ENCODE results near the gene DNAJB2. TPM values are rescaled to one million over a fixed set of nuclear protein-coding genes. Genes with fewer than 3 reads are reported as not detected.
A peak's percentile ranks its signal among the peaks of the same experiment; 100 is the strongest.

Gene DNAJB2
- total RNA-seq, 2 donors from 2014 or later: 101 to 120 TPM

DNA sequence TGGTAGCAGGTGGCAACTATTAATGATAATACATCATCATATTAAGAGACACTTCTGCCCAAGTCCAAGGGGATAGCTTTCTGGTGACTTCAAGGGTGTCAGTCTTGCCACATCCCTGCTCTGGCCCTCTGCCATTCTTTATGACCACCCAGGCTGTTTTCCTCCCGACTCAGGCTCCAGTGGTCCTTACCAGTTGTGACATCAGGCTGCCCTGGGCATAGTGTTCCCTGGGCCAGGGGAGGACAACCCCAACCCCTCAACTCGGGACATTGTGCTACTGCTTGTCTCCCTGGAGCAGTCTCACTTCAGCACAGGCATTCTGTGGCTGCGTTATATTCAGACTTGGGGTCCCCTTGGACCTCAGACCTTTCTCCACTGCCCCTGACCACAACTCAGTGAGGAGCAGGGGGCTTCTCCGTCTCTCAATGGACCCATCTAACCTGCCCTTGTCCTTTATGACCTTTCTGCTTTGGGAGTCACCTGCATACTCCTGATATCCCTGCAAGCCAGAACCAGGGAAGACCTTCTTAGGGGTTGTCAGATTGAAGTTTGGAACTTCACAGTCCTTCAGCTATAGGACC lies 12.8 kb downstream of the DNAJB2 start:
- no peaks in the 10 kb centered on the region for H3K36me3 Mint-ChIP-seq (ENCODE audit: low read depth)
- DNase-seq (no peak), ATAC-seq (no peak)
- H3K27me3 Mint-ChIP-seq: no peaks in the 10 kb centered on the region
- H3K9me3 ChIP-seq (ENCODE audit: control insufficient read depth, low read length, poor library complexity, severe bottlenecking): no peaks in the 10 kb centered on the region
- no peak overlapping the region for H3K4me3 Mint-ChIP-seq
- H3K4me1 Mint-ChIP-seq: peaks cover 11% of the 10 kb centered on the region
- H3K27ac Mint-ChIP-seq: no peak overlapping the region

- Mint-ChIP-seq H3K4me1 (peaks cover 11% of the 10 kb centered on the region), H3K27me3 (no peaks in the 10 kb centered on the region), H3K27ac (no peak overlapping the region), H3K36me3 (ENCODE audit: low read depth) (no peaks in the 10 kb centered on the region), H3K4me3 (no peak overlapping the region)
- ATAC-seq (no peak), DNase-seq (no peak)
- no peaks in the 10 kb centered on the region for H3K9me3 ChIP-seq (ENCODE audit: control insufficient read depth, low read length, poor library complexity, severe bottlenecking)
These were observed 13.4 kb downstream of the DNAJB2 start for GRCh38 chr2:219292616-219293015.

DNA sequence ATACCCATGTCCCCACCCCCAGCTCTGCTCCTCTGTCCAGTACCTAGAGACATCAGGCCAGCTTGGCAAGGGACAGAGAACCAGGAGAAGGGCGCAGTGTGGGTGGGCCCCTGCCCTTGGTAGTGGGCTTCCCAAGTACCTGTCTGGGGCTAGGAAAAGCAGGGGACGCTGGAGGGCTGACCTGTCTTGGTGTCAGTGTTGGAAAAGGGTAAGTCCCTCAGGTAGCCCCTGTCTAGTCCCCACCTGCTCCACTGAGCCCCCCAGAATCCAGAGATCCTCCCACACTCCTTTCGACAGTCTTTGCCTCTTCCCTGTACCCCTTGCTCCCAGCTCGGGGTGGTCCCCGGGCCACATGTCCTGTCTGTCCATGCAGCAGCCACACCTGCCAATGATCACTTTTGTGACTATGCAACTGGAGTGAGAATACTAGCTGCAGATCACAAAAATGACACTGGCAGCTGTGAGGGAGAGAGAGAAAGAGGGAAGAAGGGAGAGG lies 14.6 kb downstream of the DNAJB2 start:
- H3K4me3 Mint-ChIP-seq: peak overlapping the region; percentile 90
- no peaks in the 10 kb centered on the region for H3K27me3 Mint-ChIP-seq
- ATAC-seq (no peak), DNase-seq (no peak)
- peaks cover 11% of the 10 kb centered on the region for H3K4me1 Mint-ChIP-seq
- H3K27ac Mint-ChIP-seq: peak overlapping the region; percentile 66
- no peaks in the 10 kb centered on the region for H3K9me3 ChIP-seq (ENCODE audit: control insufficient read depth, low read length, poor library complexity, severe bottlenecking)
- H3K36me3 Mint-ChIP-seq (ENCODE audit: low read depth): no peaks in the 10 kb centered on the region

DNA sequence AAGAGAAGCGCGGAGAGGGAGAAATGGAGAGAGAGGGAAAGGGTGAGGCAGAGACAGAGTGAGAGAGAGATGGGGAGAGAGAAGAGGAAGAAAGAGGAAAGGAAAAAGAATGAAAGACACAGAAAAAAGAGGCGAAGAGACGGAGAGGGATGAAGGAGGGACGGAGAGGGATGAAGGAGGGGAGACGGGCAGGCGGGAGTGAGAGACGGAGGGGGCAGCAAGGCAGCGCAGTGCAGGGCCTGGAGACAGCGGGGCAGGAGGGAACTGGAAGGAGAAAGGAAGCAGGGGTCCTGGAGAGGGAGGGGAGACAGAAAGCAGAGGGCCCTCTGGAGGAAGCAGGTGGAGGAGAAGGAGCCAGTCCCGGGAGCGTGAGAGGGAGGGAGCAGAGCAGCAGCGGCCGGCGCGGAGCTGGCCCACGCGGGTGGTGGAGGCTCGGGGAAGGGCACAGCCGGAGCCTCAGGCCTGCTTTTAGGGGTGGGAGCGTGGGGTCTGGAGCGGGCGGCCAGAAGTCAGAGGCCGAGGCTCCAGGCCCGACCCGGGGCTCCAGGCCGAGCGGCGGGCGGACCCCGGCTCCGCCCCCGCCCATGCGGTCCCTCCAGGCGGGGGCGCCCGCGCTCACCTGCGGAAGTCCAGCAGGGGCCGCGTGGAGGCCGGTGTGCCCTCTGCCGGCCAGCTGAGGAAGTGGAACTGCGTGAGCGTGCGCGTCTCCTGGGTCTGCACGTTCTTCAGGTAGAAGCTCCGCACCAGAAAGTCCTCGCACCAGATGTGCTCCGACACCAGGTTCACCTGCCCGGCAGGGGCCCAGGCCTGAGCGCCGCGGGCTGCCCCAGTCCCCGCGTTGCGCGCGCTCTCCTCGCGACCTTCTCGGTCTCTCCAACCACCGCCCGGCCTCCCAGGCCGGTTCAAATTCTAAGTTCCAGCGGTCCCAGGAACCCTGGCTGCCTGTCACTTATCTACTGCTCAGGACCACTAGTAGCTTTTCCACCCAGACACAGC lies 15.5 kb downstream of the DNAJB2 start:
- ATAC-seq: peak; percentile 97
- peak overlapping the region; percentile 90 for H3K4me3 Mint-ChIP-seq
- peaks cover 14% of the 10 kb centered on the region for H3K4me1 Mint-ChIP-seq
- peak; percentile 83 to 90 (median 89) for DNase-seq
- H3K27ac Mint-ChIP-seq: peak overlapping the region; percentile 66
- H3K27me3 Mint-ChIP-seq: peaks cover 1% of the 10 kb centered on the region
- H3K36me3 Mint-ChIP-seq (ENCODE audit: low read depth): no peaks in the 10 kb centered on the region
- H3K9me3 ChIP-seq (ENCODE audit: control insufficient read depth, low read length, poor library complexity, severe bottlenecking): no peaks in the 10 kb centered on the region

- H3K4me1 Mint-ChIP-seq: peaks cover 15% of the 10 kb centered on the region
- DNase-seq (no peak), ATAC-seq (no peak)
- no peaks in the 10 kb centered on the region for H3K9me3 ChIP-seq (ENCODE audit: control insufficient read depth, low read length, poor library complexity, severe bottlenecking)
- H3K27me3 Mint-ChIP-seq: peaks cover 15% of the 10 kb centered on the region
- no peak overlapping the region for H3K4me3 Mint-ChIP-seq
- peak overlapping the region; percentile 1 for H3K27ac Mint-ChIP-seq
- H3K36me3 Mint-ChIP-seq (ENCODE audit: low read depth): no peaks in the 10 kb centered on the region
These were observed 17.0 kb downstream of the DNAJB2 start for GRCh38 chr2:219296142-219296541.

GRCh38 chr2:219296631-219297391 lies 17.6 kb downstream of the DNAJB2 start:
- no peak overlapping the region for H3K27ac Mint-ChIP-seq
- H3K4me1 Mint-ChIP-seq: peaks cover 19% of the 10 kb centered on the region
- DNase-seq (no peak), ATAC-seq (no peak)
- peaks cover 22% of the 10 kb centered on the region for H3K27me3 Mint-ChIP-seq
- no peaks in the 10 kb centered on the region for H3K9me3 ChIP-seq (ENCODE audit: control insufficient read depth, low read length, poor library complexity, severe bottlenecking)
- no peaks in the 10 kb centered on the region for H3K36me3 Mint-ChIP-seq (ENCODE audit: low read depth)
- no peak overlapping the region for H3K4me3 Mint-ChIP-seq

GRCh38 chr2:219297766-219298456 lies 18.7 kb downstream of the DNAJB2 start:
- Mint-ChIP-seq H3K27me3 (peaks cover 33% of the 10 kb centered on the region), H3K4me3 (no peak overlapping the region), H3K27ac (peak overlapping the region; percentile 29), H3K36me3 (ENCODE audit: low read depth) (no peaks in the 10 kb centered on the region), H3K4me1 (peaks cover 19% of the 10 kb centered on the region)
- ATAC-seq: no peak
- H3K9me3 ChIP-seq (ENCODE audit: control insufficient read depth, low read length, poor library complexity, severe bottlenecking): no peaks in the 10 kb centered on the region
- no peak for DNase-seq

GRCh38 chr2:219298759-219299371 lies 19.7 kb downstream of the DNAJB2 start:
- H3K36me3 Mint-ChIP-seq (ENCODE audit: low read depth): no peaks in the 10 kb centered on the region
- DNase-seq: peak; percentile 70 to 89 (median 77)
- peaks cover 42% of the 10 kb centered on the region for H3K27me3 Mint-ChIP-seq
- peaks cover 19% of the 10 kb centered on the region for H3K4me1 Mint-ChIP-seq
- no peak overlapping the region for H3K4me3 Mint-ChIP-seq
- peak; percentile 63 for ATAC-seq
- H3K27ac Mint-ChIP-seq: no peak overlapping the region
- H3K9me3 ChIP-seq (ENCODE audit: control insufficient read depth, low read length, poor library complexity, severe bottlenecking): no peaks in the 10 kb centered on the region

GRCh38 chr2:219299372-219299760 lies 20.2 kb downstream of the DNAJB2 start:
- H3K36me3 Mint-ChIP-seq (ENCODE audit: low read depth): no peaks in the 10 kb centered on the region
- DNase-seq (no peak), ATAC-seq (no peak)
- no peak overlapping the region for H3K27ac Mint-ChIP-seq
- peaks cover 14% of the 10 kb centered on the region for H3K4me1 Mint-ChIP-seq
- no peak overlapping the region for H3K4me3 Mint-ChIP-seq
- peaks cover 46% of the 10 kb centered on the region for H3K27me3 Mint-ChIP-seq
- H3K9me3 ChIP-seq (ENCODE audit: control insufficient read depth, low read length, poor library complexity, severe bottlenecking): no peaks in the 10 kb centered on the region

GRCh38 chr2:219300022-219300421 lies 20.9 kb downstream of the DNAJB2 start:
- Mint-ChIP-seq H3K36me3 (ENCODE audit: low read depth) (peaks cover 1% of the 10 kb centered on the region), H3K27ac (no peak overlapping the region), H3K27me3 (peaks cover 53% of the 10 kb centered on the region), H3K4me3 (no peak overlapping the region), H3K4me1 (peaks cover 12% of the 10 kb centered on the region)
- no peaks in the 10 kb centered on the region for H3K9me3 ChIP-seq (ENCODE audit: control insufficient read depth, low read length, poor library complexity, severe bottlenecking)
- DNase-seq: no peak
- ATAC-seq: no peak

DNA sequence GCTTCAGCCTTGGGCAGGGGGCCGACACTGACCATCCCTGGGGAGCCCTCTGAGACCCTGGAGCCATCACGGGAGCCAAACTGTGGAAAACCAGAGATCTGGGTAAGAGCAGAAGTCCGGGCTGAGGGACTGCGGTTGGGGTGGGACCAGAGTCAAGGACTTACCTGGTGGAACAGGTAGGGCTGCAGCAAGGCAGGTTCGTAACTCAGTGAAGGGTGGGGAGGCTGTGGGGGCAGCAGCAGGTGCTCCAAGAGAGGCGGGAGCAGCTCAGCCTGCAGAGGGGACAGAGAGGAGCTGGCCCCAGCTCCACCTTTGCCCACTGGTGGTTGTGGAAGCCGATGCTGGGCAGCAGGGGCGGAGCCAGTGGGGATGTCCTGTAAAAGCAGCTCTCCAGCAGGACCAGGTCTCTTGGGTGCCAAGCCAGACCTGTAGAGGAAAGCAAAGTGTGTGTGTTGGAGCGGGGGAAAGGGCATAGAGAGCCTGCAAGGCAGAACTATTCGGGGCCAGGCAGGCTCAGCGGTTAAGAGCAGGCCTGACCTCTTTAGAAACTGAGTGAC lies 23.3 kb downstream of the DNAJB2 start:
- H3K36me3 Mint-ChIP-seq (ENCODE audit: low read depth): peaks cover 2% of the 10 kb centered on the region
- peaks cover 70% of the 10 kb centered on the region for H3K27me3 Mint-ChIP-seq
- no peak overlapping the region for H3K4me3 Mint-ChIP-seq
- H3K9me3 ChIP-seq (ENCODE audit: control insufficient read depth, low read length, poor library complexity, severe bottlenecking): no peaks in the 10 kb centered on the region
- DNase-seq (no peak), ATAC-seq (no peak)
- no peak overlapping the region for H3K27ac Mint-ChIP-seq
- peaks cover 8% of the 10 kb centered on the region for H3K4me1 Mint-ChIP-seq

DNA sequence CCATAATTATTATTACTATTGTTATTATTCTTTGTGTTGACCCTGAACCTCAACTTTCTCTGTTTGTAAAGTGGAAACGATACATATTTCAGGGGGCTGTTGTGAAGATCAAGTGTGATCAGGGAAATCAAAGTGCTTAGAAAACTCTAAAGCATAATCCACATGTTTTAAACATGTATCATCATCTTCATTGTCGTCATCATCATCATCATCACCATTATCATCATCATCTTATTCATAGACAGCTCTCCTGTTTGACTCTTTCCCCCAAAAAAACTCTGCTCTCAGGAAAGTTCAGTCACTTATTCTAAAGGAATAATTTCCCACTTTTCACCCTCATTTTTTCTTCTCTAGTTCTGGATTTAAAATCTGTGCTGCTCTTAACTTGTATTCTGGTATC lies 25.1 kb downstream of the DNAJB2 start:
- no peaks in the 10 kb centered on the region for H3K9me3 ChIP-seq (ENCODE audit: control insufficient read depth, low read length, poor library complexity, severe bottlenecking)
- Mint-ChIP-seq H3K27ac (no peak overlapping the region), H3K27me3 (peaks cover 75% of the 10 kb centered on the region), H3K4me3 (no peak overlapping the region), H3K36me3 (ENCODE audit: low read depth) (peaks cover 2% of the 10 kb centered on the region), H3K4me1 (peaks cover 5% of the 10 kb centered on the region)
- no peak for ATAC-seq
- DNase-seq: no peak

Measured in T-helper 17 cell (primary cell).